NB4 (cell line): ENCODE results near the gene FRMD5.

Source experiments
- DNase-seq: peaks from one replicate; pipeline ENCODE4 v3.0.0; 2010; ENCODE audit warnings: low read depth
- H3K4me3 ChIP-seq: one replicate; pipeline ENCODE4 v1.5.1; 2011; ENCODE audit warnings: mild to moderate bottlenecking, low read depth, low read length, moderate library complexity
- CTCF ChIP-seq: IDR thresholded peaks from one replicate; pipeline ENCODE4 v1.5.1; 2012; ENCODE audit warnings: low read depth, low read length
- MAX ChIP-seq: IDR thresholded peaks from 2 replicates; pipeline ENCODE4 v1.6.1; 2011; ENCODE audit warnings: low read depth, low read length
- MYC ChIP-seq: IDR thresholded peaks from 2 replicates; pipeline ENCODE4 v1.6.1; 2011; ENCODE audit warnings: low read depth, low read length
- POLR2A ChIP-seq: IDR thresholded peaks from 2 replicates; pipeline ENCODE4 v1.6.1; 2011; ENCODE audit warnings: mild to moderate bottlenecking; ENCODE audit not compliant: insufficient read length; ENCODE audit errors: extremely low read depth

The FRMD5 gene

DNA sequence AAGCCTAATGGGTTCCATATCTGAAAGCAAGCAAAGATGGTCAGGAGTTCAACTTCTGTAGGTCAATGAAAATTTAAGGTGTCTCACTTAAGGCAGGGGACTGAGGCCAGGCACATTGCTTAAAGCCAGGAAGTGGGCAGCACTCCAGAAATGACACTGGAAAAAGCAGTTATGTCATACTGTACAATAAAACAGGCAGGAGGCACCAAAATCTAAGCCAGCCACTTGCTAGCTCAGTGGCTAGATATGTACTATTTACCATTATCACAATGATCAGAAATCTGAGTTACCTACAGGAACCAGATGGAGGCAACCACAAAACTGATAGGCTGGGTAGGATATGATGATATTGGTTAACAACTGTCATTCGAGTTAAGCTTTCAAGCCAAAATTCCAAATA is 57.3 kb downstream of the FRMD5 start:
- DNase-seq, result no peak
- no peak overlapping the region for H3K4me3 ChIP-seq
- TF ChIP-seq MAX, result no peak
- no peak for TF ChIP-seq MYC
- no peak for TF ChIP-seq POLR2A
- TF ChIP-seq CTCF, result no peak

GRCh38 chr15:44136991-44137477 is 58.0 kb downstream of the FRMD5 start:
- no peak overlapping the region for H3K4me3 ChIP-seq
- DNase-seq, result no peak
- TF ChIP-seq POLR2A (no peak), MAX (no peak), MYC (no peak), CTCF (no peak)

DNA sequence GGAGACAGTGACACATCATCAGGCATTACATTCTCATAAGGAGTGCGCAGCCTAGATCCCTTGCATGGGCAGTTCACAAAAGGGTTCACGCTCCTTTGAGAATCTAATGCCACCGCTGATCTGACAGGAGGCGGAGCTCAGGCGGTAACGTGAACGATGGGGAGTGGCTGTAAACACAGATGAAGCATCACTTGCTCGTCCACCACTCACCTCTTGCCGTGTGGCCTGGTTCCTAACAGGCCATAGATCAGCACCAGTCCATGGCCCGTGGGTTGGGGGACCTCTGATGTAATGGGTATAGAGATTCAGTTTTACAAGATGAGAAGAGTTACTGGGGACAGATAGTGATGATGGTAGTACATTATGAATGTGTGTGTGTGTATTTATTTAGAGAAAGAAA is 63.0 kb downstream of the FRMD5 start:
- no peak for DNase-seq
- no peak overlapping the region for H3K4me3 ChIP-seq
- TF ChIP-seq POLR2A, result no peak
- no peak for TF ChIP-seq MYC
- TF ChIP-seq CTCF, result no peak
- TF ChIP-seq MAX, result no peak

GRCh38 chr15:44130778-44131177 is 64.3 kb downstream of the FRMD5 start:
- no peak overlapping the region for H3K4me3 ChIP-seq
- TF ChIP-seq MYC (no peak), POLR2A (no peak), MAX (no peak), CTCF (no peak)
- no peak for DNase-seq

GRCh38 chr15:44129911-44130310 is 65.2 kb downstream of the FRMD5 start:
- no peak for TF ChIP-seq CTCF
- no peak for TF ChIP-seq MAX
- TF ChIP-seq POLR2A, result no peak
- TF ChIP-seq MYC, result no peak
- no peak for DNase-seq
- H3K4me3 ChIP-seq, result no peak overlapping the region

GRCh38 chr15:44128443-44128842 is 66.6 kb downstream of the FRMD5 start:
- DNase-seq, result no peak
- no peak for TF ChIP-seq POLR2A
- no peak for TF ChIP-seq MYC
- TF ChIP-seq MAX, result no peak
- no peak for TF ChIP-seq CTCF
- no peak overlapping the region for H3K4me3 ChIP-seq
